GM12878 (cell line): ENCODE data around the gene DNAJC3. TPM values are rescaled to one million over a fixed set of nuclear protein-coding genes. Genes with fewer than 3 reads are reported as not detected.

Experiments used
- CEBPB ChIP-seq, 2 experiments: fragments of 150-350 bp in 1 of 2; IDR thresholded peaks; 2 replicates each; pipeline ENCODE4 v1.6.1; 2012 to 2014; ENCODE audit warnings: low read depth in 2 of 2, low read length in 2 of 2, borderline replicate concordance in 1 of 2, inconsistent platforms in 1 of 2
- CHD1 ChIP-seq: IDR thresholded peaks from 2 replicates; pipeline ENCODE4 v1.6.1; 2012; ENCODE audit warnings: low read depth, low read length, improper control_type of control experiment
- EZH2 ChIP-seq: IDR thresholded peaks from 2 replicates; pipeline ENCODE4 v1.6.1; 2012; ENCODE audit warnings: low read depth, mild to moderate bottlenecking, control low read depth, inconsistent platforms, low read length, borderline replicate concordance; ENCODE audit not compliant: control insufficient read depth
- PRDM15 ChIP-seq: fragments of 450-650 bp; formaldehyde crosslinking; IDR thresholded peaks from 2 replicates; pipeline ENCODE4 v1.4.0; 2020; ENCODE audit warnings: mild to moderate bottlenecking, moderate library complexity
- TAF1 ChIP-seq: IDR thresholded peaks from 2 replicates; pipeline ENCODE4 v1.6.1; 2011; ENCODE audit warnings: mild to moderate bottlenecking, low read depth, low read length, borderline replicate concordance
- TCF3 ChIP-seq: IDR thresholded peaks from 2 replicates; pipeline ENCODE4 v1.6.1; 2012; ENCODE audit warnings: low read depth, mild to moderate bottlenecking, low read length, borderline replicate concordance; ENCODE audit not compliant: insufficient read depth
- ZNF384 ChIP-seq: IDR thresholded peaks from 2 replicates; pipeline ENCODE4 v1.6.1; 2012; ENCODE audit warnings: low read depth, mild to moderate bottlenecking, low read length, improper control_type of control experiment, borderline replicate concordance
- polyA plus RNA-seq, 11 experiments: library from polyadenylated mRNA; depleted of rRNA in 4 of 11; unstranded in 6 of 11; stranded (reverse) in 5 of 11; fragments of >200 nt; fragmentation: Nextera tagmentation in 4 of 11; fragmentation: Illumina TruSeq in 1 of 11; extraction: Ambion mirVana in 4 of 11; extraction: Trizol in 1 of 11; gene quantifications; 1 replicate in 1 of 11; 2 replicates in 10 of 11; pipeline versions ENCODE4 v1.2.1 to v1.2.3, GENCODE V29; 2011 to 2016; ENCODE audit warnings: inconsistent platforms in 2 of 11, missing spikeins in 2 of 11, low read depth in 1 of 11
- total RNA-seq, 4 experiments: library from RNA; depleted of rRNA in 3 of 4; stranded (reverse); fragments of >200 nt in 3 of 4; fragmentation: Illumina TruSeq in 1 of 4; extraction: Trizol in 1 of 4; gene quantifications; 2 replicates each; pipeline versions ENCODE4 v1.2.1 to v1.2.3, GENCODE V29; 2013 to 2021

DNAJC3 gene
- total and polyA plus RNA-seq, 10 of the 15 experiments (the other 5 are each of a cell fraction or from before 2014, with no cell fraction given): 9.3 to 37.4 (median 19.0) TPM

GRCh38 chr13:95671597-95671996, 5.3 kb upstream of the DNAJC3 start (continued):
- TF ChIP-seq ZNF384: no peak
- no peak for TF ChIP-seq EZH2
- TF ChIP-seq CHD1: no peak
- no peak for TF ChIP-seq TAF1
- TF ChIP-seq TCF3: no peak
- TF ChIP-seq CEBPB (IDR thresholded peaks at IDR 0.05; ENCODE audit: borderline replicate concordance in 1 of 2, low read depth in 2 of 2, low read length in 2 of 2): no peak
- no peak for TF ChIP-seq PRDM15
